ENCODE measurements around the gene TM4SF4.

TM4SF4 gene

GRCh38 chr3:149541091-149541491, 66.6 kb downstream of the TM4SF4 start:
- no peak overlapping the region for H2BK12ac ChIP-seq (ENCODE audit: low read length)
- H3K4me3 ChIP-seq (ENCODE audit: low read length in 2 of 2), result no peak overlapping the region
- no peaks in the 10 kb centered on the region for H3K79me1 ChIP-seq (ENCODE audit: low read depth, low read length)
- H3K27me3 ChIP-seq (ENCODE audit: control insufficient read depth in 3 of 3, insufficient read depth in 3 of 3, low read depth in 1 of 3, low read length in 3 of 3), result no peaks in the 10 kb centered on the region
- H3K18ac ChIP-seq (ENCODE audit: low read length), result no peak overlapping the region
- no peak overlapping the region for H3K23ac ChIP-seq (ENCODE audit: low read depth, low read length, poor library complexity)
- H2AFZ ChIP-seq (ENCODE audit: low read length), result no peak overlapping the region
- H2AK5ac ChIP-seq (ENCODE audit: low read depth, low read length), result no peak overlapping the region
- no peak overlapping the region for H2BK120ac ChIP-seq (ENCODE audit: low read depth, low read length)
- H3K14ac ChIP-seq (ENCODE audit: low read length), result no peak overlapping the region
- peaks cover 9 to 26% of the 10 kb centered on the region in 2 donors for H3K4me1 ChIP-seq (ENCODE audit: control insufficient read depth in 2 of 2, insufficient read depth in 1 of 2, low read depth in 1 of 2, low read length in 2 of 2)
- peaks cover 8 to 20% of the 10 kb centered on the region in 2 donors for H3K36me3 ChIP-seq (replicated peaks in 1 of 2; ENCODE audit: control insufficient read depth in 2 of 2, insufficient read depth in 2 of 2, low read length in 2 of 2)
- no CpG with 5 or more reads among the region's 3 CpGs for WGBS, 2 donors (ENCODE audit: extremely low coverage in 2 of 2, insufficient read length in 2 of 2, insufficient replicate concordance in 1 of 2)
- no peak overlapping the region for H3K4ac ChIP-seq (ENCODE audit: low read length)
- DNase-seq (ENCODE audit: low spot score), result no peak
- no peak overlapping the region for H4K8ac ChIP-seq (ENCODE audit: low read depth, low read length)
- no peak overlapping the region for H2BK5ac ChIP-seq (ENCODE audit: low read length)
- no peak overlapping the region for H3K27ac ChIP-seq (replicated peaks; ENCODE audit: low read length)
- H2BK15ac ChIP-seq (ENCODE audit: low read length), result no peak overlapping the region
- H3K9me3 ChIP-seq (replicated peaks in 1 of 2; ENCODE audit: control insufficient read depth in 2 of 2, insufficient read depth in 1 of 2, low read depth in 1 of 2, low read length in 2 of 2), result no peaks in the 10 kb centered on the region
- H3K9ac ChIP-seq (ENCODE audit: low read depth, low read length, poor library complexity), result no peak overlapping the region
- H4K91ac ChIP-seq (ENCODE audit: low read depth, low read length, poor library complexity), result no peak overlapping the region
- H3K4me2 ChIP-seq (ENCODE audit: insufficient read depth, low read length, poor library complexity, severe bottlenecking), result no peak overlapping the region

GRCh38 chr3:149542375-149543312, 68.1 kb downstream of the TM4SF4 start:
- no peak overlapping the region for H3K9ac ChIP-seq (ENCODE audit: low read depth, low read length, poor library complexity)
- peak overlapping the region; percentile 12 for H3K18ac ChIP-seq (ENCODE audit: low read length)
- no peak overlapping the region for H3K4ac ChIP-seq (ENCODE audit: low read length)
- no peak overlapping the region for H2BK12ac ChIP-seq (ENCODE audit: low read length)
- no peak overlapping the region for H2AFZ ChIP-seq (ENCODE audit: low read length)
- no peak overlapping the region for H3K4me3 ChIP-seq (ENCODE audit: low read length in 2 of 2)
- H4K8ac ChIP-seq (ENCODE audit: low read depth, low read length), result no peak overlapping the region
- H2BK5ac ChIP-seq (ENCODE audit: low read length), result no peak overlapping the region
- no peak overlapping the region for H3K23ac ChIP-seq (ENCODE audit: low read depth, low read length, poor library complexity)
- no peak overlapping the region for H3K14ac ChIP-seq (ENCODE audit: low read length)
- no peak overlapping the region for H4K91ac ChIP-seq (ENCODE audit: low read depth, low read length, poor library complexity)
- H3K4me2 ChIP-seq (ENCODE audit: insufficient read depth, low read length, poor library complexity, severe bottlenecking), result no peak overlapping the region
- no peaks in the 10 kb centered on the region for H3K79me1 ChIP-seq (ENCODE audit: low read depth, low read length)
- H3K27me3 ChIP-seq (ENCODE audit: control insufficient read depth in 3 of 3, insufficient read depth in 3 of 3, low read depth in 1 of 3, low read length in 3 of 3), result no peaks in the 10 kb centered on the region
- H3K4me1 ChIP-seq (ENCODE audit: control insufficient read depth in 2 of 2, insufficient read depth in 1 of 2, low read depth in 1 of 2, low read length in 2 of 2), result peaks cover 5 to 13% of the 10 kb centered on the region in 2 donors
- H3K27ac ChIP-seq (replicated peaks; ENCODE audit: low read length), result no peak overlapping the region
- H2BK15ac ChIP-seq (ENCODE audit: low read length), result no peak overlapping the region
- WGBS, 2 donors (ENCODE audit: extremely low coverage in 2 of 2, insufficient read length in 2 of 2, insufficient replicate concordance in 1 of 2), result no CpG with 5 or more reads among the region's 9 CpGs
- no peak overlapping the region for H2BK120ac ChIP-seq (ENCODE audit: low read depth, low read length)
- no peaks in the 10 kb centered on the region for H3K9me3 ChIP-seq (replicated peaks in 1 of 2; ENCODE audit: control insufficient read depth in 2 of 2, insufficient read depth in 1 of 2, low read depth in 1 of 2, low read length in 2 of 2)
- peak overlapping the region; percentile 21 for H2AK5ac ChIP-seq (ENCODE audit: low read depth, low read length)
- H3K36me3 ChIP-seq (replicated peaks in 1 of 2; ENCODE audit: control insufficient read depth in 2 of 2, insufficient read depth in 2 of 2, low read length in 2 of 2), result peaks cover 8 to 24% of the 10 kb centered on the region in 2 donors
- no peak for DNase-seq (ENCODE audit: low spot score)

- WGBS, 2 donors (ENCODE audit: extremely low coverage in 2 of 2, insufficient read length in 2 of 2, insufficient replicate concordance in 1 of 2), result no CpG with 5 or more reads among the region's 2 CpGs
- Histone ChIP-seq H3K4me1 (ENCODE audit: control insufficient read depth in 2 of 2, insufficient read depth in 1 of 2, low read depth in 1 of 2, low read length in 2 of 2) (peaks cover 2 to 9% of the 10 kb centered on the region in 2 donors), H3K4me2 (ENCODE audit: insufficient read depth, low read length, poor library complexity, severe bottlenecking) (no peak overlapping the region), H3K23ac (ENCODE audit: low read depth, low read length, poor library complexity) (no peak overlapping the region), H3K18ac (ENCODE audit: low read length) (no peak overlapping the region), H3K9me3 (replicated peaks in 1 of 2; ENCODE audit: control insufficient read depth in 2 of 2, insufficient read depth in 1 of 2, low read depth in 1 of 2, low read length in 2 of 2) (no peaks in the 10 kb centered on the region), H3K9ac (ENCODE audit: low read depth, low read length, poor library complexity) (no peak overlapping the region), H2BK5ac (ENCODE audit: low read length) (no peak overlapping the region), H3K36me3 (replicated peaks in 1 of 2; ENCODE audit: control insufficient read depth in 2 of 2, insufficient read depth in 2 of 2, low read length in 2 of 2) (peaks cover 8 to 27% of the 10 kb centered on the region in 2 donors), H3K14ac (ENCODE audit: low read length) (no peak overlapping the region), H2BK12ac (ENCODE audit: low read length) (no peak overlapping the region), H4K8ac (ENCODE audit: low read depth, low read length) (no peak overlapping the region), H2BK120ac (ENCODE audit: low read depth, low read length) (no peak overlapping the region), H4K91ac (ENCODE audit: low read depth, low read length, poor library complexity) (no peak overlapping the region), H2BK15ac (ENCODE audit: low read length) (no peak overlapping the region), H3K79me1 (ENCODE audit: low read depth, low read length) (no peaks in the 10 kb centered on the region), H3K4ac (ENCODE audit: low read length) (no peak overlapping the region), H3K27ac (replicated peaks; ENCODE audit: low read length) (no peak overlapping the region), H3K4me3 (ENCODE audit: low read length in 2 of 2) (no peak overlapping the region), H2AFZ (ENCODE audit: low read length) (no peak overlapping the region), H2AK5ac (ENCODE audit: low read depth, low read length) (no peak overlapping the region), H3K27me3 (ENCODE audit: control insufficient read depth in 3 of 3, insufficient read depth in 3 of 3, low read depth in 1 of 3, low read length in 3 of 3) (no peaks in the 10 kb centered on the region)
- DNase-seq (ENCODE audit: low spot score), result no peak
Observed at GRCh38 chr3:149545049-149545448, 70.6 kb downstream of the TM4SF4 start.

GRCh38 chr3:149547413-149547812, 72.9 kb downstream of the TM4SF4 start:
- Histone ChIP-seq H3K79me1 (ENCODE audit: low read depth, low read length) (no peaks in the 10 kb centered on the region), H3K36me3 (replicated peaks in 1 of 2; ENCODE audit: control insufficient read depth in 2 of 2, insufficient read depth in 2 of 2, low read length in 2 of 2) (peaks cover 0 to 13% of the 10 kb centered on the region in 2 donors), H3K23ac (ENCODE audit: low read depth, low read length, poor library complexity) (no peak overlapping the region), H3K18ac (ENCODE audit: low read length) (no peak overlapping the region), H2AFZ (ENCODE audit: low read length) (no peak overlapping the region), H3K4me1 (ENCODE audit: control insufficient read depth in 2 of 2, insufficient read depth in 1 of 2, low read depth in 1 of 2, low read length in 2 of 2) (peaks cover 0 to 10% of the 10 kb centered on the region in 2 donors), H2BK12ac (ENCODE audit: low read length) (no peak overlapping the region), H2BK15ac (ENCODE audit: low read length) (no peak overlapping the region), H3K14ac (ENCODE audit: low read length) (no peak overlapping the region), H3K9me3 (replicated peaks in 1 of 2; ENCODE audit: control insufficient read depth in 2 of 2, insufficient read depth in 1 of 2, low read depth in 1 of 2, low read length in 2 of 2) (no peaks in the 10 kb centered on the region), H3K4ac (ENCODE audit: low read length) (no peak overlapping the region), H3K27ac (replicated peaks; ENCODE audit: low read length) (no peak overlapping the region), H2BK5ac (ENCODE audit: low read length) (no peak overlapping the region), H3K27me3 (ENCODE audit: control insufficient read depth in 3 of 3, insufficient read depth in 3 of 3, low read depth in 1 of 3, low read length in 3 of 3) (no peaks in the 10 kb centered on the region), H3K4me2 (ENCODE audit: insufficient read depth, low read length, poor library complexity, severe bottlenecking) (no peak overlapping the region), H2AK5ac (ENCODE audit: low read depth, low read length) (no peak overlapping the region), H3K4me3 (ENCODE audit: low read length in 2 of 2) (no peak overlapping the region), H4K91ac (ENCODE audit: low read depth, low read length, poor library complexity) (no peak overlapping the region), H3K9ac (ENCODE audit: low read depth, low read length, poor library complexity) (no peak overlapping the region), H2BK120ac (ENCODE audit: low read depth, low read length) (no peak overlapping the region), H4K8ac (ENCODE audit: low read depth, low read length) (no peak overlapping the region)
- DNase-seq (ENCODE audit: low spot score), result no peak
- WGBS, 2 donors (ENCODE audit: extremely low coverage in 2 of 2, insufficient read length in 2 of 2, insufficient replicate concordance in 1 of 2), result no CpG with 5 or more reads among the region's 9 CpGs

All from neuronal stem cell (in vitro differentiated cells).